Stimulated activated effector memory CD8-positive, alpha-beta T cell treated with anti-CD3 and anti-CD28 coated beads, Interleukin-12 subunit alpha, Interleukin-12 subunit beta, amount 100 ng/mL, for 72 hours (primary cell): ENCODE measurements around the gene COMT.

Experiments used
- ATAC-seq: fragments of 150-1000 bp; cut with Tn5 transposase; 2 replicates; pipeline ENCODE4 v1.10.0; 2021
- DNase-seq, 2 donors: peaks; one replicate each; pipeline ENCODE4 v3.0.0; 2021 to 2022; ENCODE audit warnings: low spot score in 2 of 2
- H3K27ac Mint-ChIP-seq: one replicate; pipeline ENCODE4 v1.8.0; 2022; ENCODE audit warnings: mild to moderate bottlenecking, mixed read lengths
- H3K36me3 Mint-ChIP-seq: one replicate; pipeline ENCODE4 v1.8.0; 2022; ENCODE audit warnings: mild to moderate bottlenecking, mixed read lengths
- H3K4me1 Mint-ChIP-seq: one replicate; pipeline ENCODE4 v1.8.0; 2022; ENCODE audit warnings: mixed read lengths
- H3K4me3 Mint-ChIP-seq: one replicate; pipeline ENCODE4 v1.8.0; 2022; ENCODE audit warnings: mild to moderate bottlenecking, mixed read lengths
- H3K9me3 Mint-ChIP-seq: one replicate; pipeline ENCODE4 v1.8.0; 2022; ENCODE audit warnings: mixed read lengths

COMT gene

GRCh38 chr22:19957445-19957844 is 15.9 kb downstream of the COMT start:
- Mint-ChIP-seq H3K4me3 (no peak overlapping the region), H3K9me3 (no peaks in the 10 kb centered on the region), H3K27ac (no peak overlapping the region), H3K4me1 (peaks cover 30% of the 10 kb centered on the region), H3K36me3 (peaks cover 7% of the 10 kb centered on the region)
- ATAC-seq (no peak), DNase-seq (no peak)

- H3K4me3 Mint-ChIP-seq, result no peak overlapping the region
- no peak overlapping the region for H3K27ac Mint-ChIP-seq
- ATAC-seq (no peak), DNase-seq (no peak)
- peaks cover 37% of the 10 kb centered on the region for H3K4me1 Mint-ChIP-seq
- peaks cover 7% of the 10 kb centered on the region for H3K36me3 Mint-ChIP-seq
- H3K9me3 Mint-ChIP-seq, result no peaks in the 10 kb centered on the region
Observed at GRCh38 chr22:19958083-19959042, 16.8 kb downstream of the COMT start.

- H3K4me3 Mint-ChIP-seq, result no peak overlapping the region
- DNase-seq, result no peak
- H3K36me3 Mint-ChIP-seq, result peaks cover 7% of the 10 kb centered on the region
- H3K9me3 Mint-ChIP-seq, result no peaks in the 10 kb centered on the region
- H3K27ac Mint-ChIP-seq, result no peak overlapping the region
- peaks cover 30% of the 10 kb centered on the region for H3K4me1 Mint-ChIP-seq
- ATAC-seq, result no peak
Observed at GRCh38 chr22:19959043-19959586, 17.5 kb downstream of the COMT start.

GRCh38 chr22:19959587-19960490 is 18.3 kb downstream of the COMT start:
- no peaks in the 10 kb centered on the region for H3K9me3 Mint-ChIP-seq
- H3K36me3 Mint-ChIP-seq, result peaks cover 12% of the 10 kb centered on the region
- ATAC-seq, result no peak
- H3K27ac Mint-ChIP-seq, result no peak overlapping the region
- no peak overlapping the region for H3K4me3 Mint-ChIP-seq
- no peak for DNase-seq
- peaks cover 22% of the 10 kb centered on the region for H3K4me1 Mint-ChIP-seq

GRCh38 chr22:19960491-19961200 is 19.1 kb downstream of the COMT start:
- Mint-ChIP-seq H3K4me3 (no peak overlapping the region), H3K4me1 (peaks cover 14% of the 10 kb centered on the region), H3K9me3 (no peaks in the 10 kb centered on the region), H3K36me3 (peaks cover 11% of the 10 kb centered on the region), H3K27ac (no peak overlapping the region)
- no peak for DNase-seq
- ATAC-seq, result no peak

GRCh38 chr22:19961201-19961580 is 19.6 kb downstream of the COMT start:
- peak overlapping the region; percentile 74 for H3K27ac Mint-ChIP-seq
- peaks cover 11% of the 10 kb centered on the region for H3K36me3 Mint-ChIP-seq
- ATAC-seq (no peak), DNase-seq (no peak)
- no peak overlapping the region for H3K4me3 Mint-ChIP-seq
- no peaks in the 10 kb centered on the region for H3K9me3 Mint-ChIP-seq
- peaks cover 12% of the 10 kb centered on the region for H3K4me1 Mint-ChIP-seq

GRCh38 chr22:19961868-19962245 is 20.3 kb downstream of the COMT start:
- DNase-seq (no peak), ATAC-seq (no peak)
- H3K36me3 Mint-ChIP-seq, result peaks cover 18% of the 10 kb centered on the region
- H3K4me1 Mint-ChIP-seq, result peaks cover 13% of the 10 kb centered on the region
- H3K27ac Mint-ChIP-seq, result peak overlapping the region; percentile 74
- no peak overlapping the region for H3K4me3 Mint-ChIP-seq
- H3K9me3 Mint-ChIP-seq, result no peaks in the 10 kb centered on the region

GRCh38 chr22:19962246-19962908 is 20.8 kb downstream of the COMT start:
- H3K36me3 Mint-ChIP-seq, result peaks cover 23% of the 10 kb centered on the region
- no peaks in the 10 kb centered on the region for H3K9me3 Mint-ChIP-seq
- peaks cover 18% of the 10 kb centered on the region for H3K4me1 Mint-ChIP-seq
- H3K4me3 Mint-ChIP-seq, result no peak overlapping the region
- no peak for DNase-seq
- H3K27ac Mint-ChIP-seq, result peak overlapping the region; percentile 60
- ATAC-seq, result peak; percentile 66

GRCh38 chr22:19962909-19963806 is 21.6 kb downstream of the COMT start:
- Mint-ChIP-seq H3K36me3 (peaks cover 23% of the 10 kb centered on the region), H3K4me3 (no peak overlapping the region), H3K27ac (peak overlapping the region; percentile 60), H3K9me3 (no peaks in the 10 kb centered on the region), H3K4me1 (peaks cover 18% of the 10 kb centered on the region)
- ATAC-seq, result peak; percentile 90
- no peak for DNase-seq

GRCh38 chr22:19963863-19964642 is 22.5 kb downstream of the COMT start:
- H3K4me3 Mint-ChIP-seq, result no peak overlapping the region
- no peaks in the 10 kb centered on the region for H3K9me3 Mint-ChIP-seq
- ATAC-seq (no peak), DNase-seq (no peak)
- H3K36me3 Mint-ChIP-seq, result peaks cover 23% of the 10 kb centered on the region
- H3K27ac Mint-ChIP-seq, result no peak overlapping the region
- peaks cover 18% of the 10 kb centered on the region for H3K4me1 Mint-ChIP-seq

- H3K36me3 Mint-ChIP-seq, result peaks cover 23% of the 10 kb centered on the region
- H3K27ac Mint-ChIP-seq, result peak overlapping the region; percentile 37
- no peaks in the 10 kb centered on the region for H3K9me3 Mint-ChIP-seq
- DNase-seq, result no peak
- ATAC-seq, result no peak
- H3K4me3 Mint-ChIP-seq, result no peak overlapping the region
- peaks cover 18% of the 10 kb centered on the region for H3K4me1 Mint-ChIP-seq
Observed at GRCh38 chr22:19964701-19965386, 23.3 kb downstream of the COMT start.

- H3K36me3 Mint-ChIP-seq, result peaks cover 29% of the 10 kb centered on the region
- DNase-seq, result no peak
- peaks cover 20% of the 10 kb centered on the region for H3K4me1 Mint-ChIP-seq
- H3K27ac Mint-ChIP-seq, result peak overlapping the region; percentile 81
- H3K4me3 Mint-ChIP-seq, result no peak overlapping the region
- no peaks in the 10 kb centered on the region for H3K9me3 Mint-ChIP-seq
- no peak for ATAC-seq
Observed at GRCh38 chr22:19965771-19966709, 24.5 kb downstream of the COMT start.
